Gastroesophageal sphincter (tissue), 4 donors: ENCODE results near the gene TTLL5. TPM values are rescaled to one million over a fixed set of nuclear protein-coding genes. Genes with fewer than 3 reads are reported as not detected.

Experiments
- ATAC-seq: fragments of 150-250 bp; one replicate; pipeline ENCODE4 v1.9.1; 2016; ENCODE audit warnings: mild to moderate bottlenecking, moderate library complexity
- H3K27ac ChIP-seq, 4 donors: fragments of 200-600 bp; sonication (generic) in 3 of 4; 1 replicate in 3 of 4; 2 replicates in 1 of 4; pipeline ENCODE4 v1.5.1; 2016 to 2019
- H3K27me3 ChIP-seq: fragments of 200-600 bp; sonication (generic); one replicate; pipeline ENCODE4 v1.5.1; 2019
- H3K36me3 ChIP-seq, 2 donors: fragments of 200-600 bp; sonication (generic); one replicate each; pipeline ENCODE4 v1.5.1; 2019; ENCODE audit warnings: control low read depth in 1 of 2
- H3K4me1 ChIP-seq, 3 donors: fragments of 200-600 bp; sonication (generic); 1 replicate in 2 of 3; 2 replicates in 1 of 3; pipeline ENCODE4 v1.5.1; 2016 to 2019; ENCODE audit warnings: control low read depth in 2 of 3
- H3K4me3 ChIP-seq, 2 donors: fragments of 200-600 bp; sonication (generic); one replicate each; pipeline ENCODE4 v1.5.1; 2019; ENCODE audit warnings: mild to moderate bottlenecking in 1 of 2, moderate library complexity in 1 of 2
- H3K9me3 ChIP-seq, 3 donors: fragments of 200-600 bp; sonication (generic); one replicate each; pipeline ENCODE4 v1.5.1; 2017 to 2019; ENCODE audit warnings: control low read depth in 2 of 3
- CTCF ChIP-seq, 4 experiments: fragments of 200-600 bp in 2 of 4; fragments of 450-650 bp in 2 of 4; sonication (generic) in 1 of 4; IDR thresholded peaks; one replicate each; pipeline ENCODE4 v1.5.1; 2017 to 2019; ENCODE audit warnings: antibody characterized with exemption in 4 of 4, mild to moderate bottlenecking in 2 of 4, moderate library complexity in 2 of 4
- EP300 ChIP-seq: sonication (generic); formaldehyde crosslinking; IDR thresholded peaks from one replicate; pipeline ENCODE4 v1.6.1; 2017; ENCODE audit warnings: antibody characterized with exemption, mild to moderate bottlenecking
- POLR2A ChIP-seq, 2 donors: fragments of 450-650 bp; IDR thresholded peaks; one replicate each; pipeline ENCODE4 v1.6.1; 2017; ENCODE audit warnings: antibody characterized with exemption in 2 of 2, mild to moderate bottlenecking in 2 of 2, moderate library complexity in 1 of 2
- POLR2AphosphoS5 ChIP-seq: sonication (generic); formaldehyde crosslinking; IDR thresholded peaks from one replicate; pipeline ENCODE4 v1.6.1; 2017; ENCODE audit warnings: antibody characterized with exemption
- WGBS, 2 donors: methylation state at CpG; one replicate each; pipeline ENCODE4 v1.1.5; 2018; ENCODE audit warnings: low coverage in 1 of 2; 5-methylcytosine and 5-hydroxymethylcytosine counted together
- total RNA-seq, 4 donors: library from RNA; depleted of rRNA; stranded (reverse); fragments of >200 nt; gene quantifications; one replicate each; pipeline ENCODE4 v1.1.0, GENCODE V29; 2016

The TTLL5 gene
- total RNA-seq, 4 donors from 2014 or later = 18.1 to 30.0 (median 22.1) TPM

DNA sequence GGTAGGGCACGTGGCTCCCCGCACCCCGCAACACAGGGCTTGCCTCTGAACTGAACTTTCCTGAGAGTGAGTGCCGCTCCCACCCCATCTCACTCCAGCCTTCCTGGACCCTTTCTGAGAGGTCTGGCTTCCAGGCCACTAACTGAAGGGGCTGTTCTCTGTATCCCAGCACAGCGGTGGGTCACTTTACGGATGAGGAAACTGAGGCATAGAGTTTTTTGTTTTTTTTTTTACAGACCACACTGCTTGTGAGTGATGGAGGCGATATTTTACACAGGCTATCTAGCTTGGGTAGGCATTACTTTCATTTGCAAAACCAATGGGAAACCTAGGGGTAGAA, 321.9 kb downstream of the TTLL5 start:
- Histone ChIP-seq H3K9me3 (no peaks in the 10 kb centered on the region), H3K4me3 (peak overlapping the region; percentile 74 to 76), H3K36me3 (no peaks in the 10 kb centered on the region), H3K27me3 (no peaks in the 10 kb centered on the region), H3K4me1 (peaks cover 4 to 77% (median 26%) of the 10 kb centered on the region in 3 donors), H3K27ac (peak overlapping the region; percentile 93 to 98 (median 96))
- no peak for ATAC-seq
- WGBS, 2 donors = 35 to 48% methylated on average over 2 to 5 of the region's 7 CpGs
- TF ChIP-seq EP300 (no peak), CTCF (IDR thresholded peaks at IDR 0.05) (no peak), POLR2AphosphoS5 (no peak), POLR2A (IDR thresholded peaks at IDR 0.05) (no peak)

- Histone ChIP-seq H3K27ac (peak overlapping the region in 3 of 4 donors; percentile 93 to 98 (median 97)), H3K4me1 (peaks cover 4 to 75% (median 20%) of the 10 kb centered on the region in 3 donors), H3K4me3 (no peak overlapping the region), H3K36me3 (peaks cover 0 to 12% of the 10 kb centered on the region in 2 donors), H3K27me3 (no peaks in the 10 kb centered on the region), H3K9me3 (no peaks in the 10 kb centered on the region)
- 35 to 71% methylated on average over 1 to 2 of the region's 2 CpGs for WGBS, 2 donors
- no peak for ATAC-seq
- TF ChIP-seq POLR2A (IDR thresholded peaks at IDR 0.05) (no peak), EP300 (no peak), POLR2AphosphoS5 (no peak)
Measured at GRCh38 chr14:75984674-75985073, 323.6 kb downstream of the TTLL5 start.

DNA sequence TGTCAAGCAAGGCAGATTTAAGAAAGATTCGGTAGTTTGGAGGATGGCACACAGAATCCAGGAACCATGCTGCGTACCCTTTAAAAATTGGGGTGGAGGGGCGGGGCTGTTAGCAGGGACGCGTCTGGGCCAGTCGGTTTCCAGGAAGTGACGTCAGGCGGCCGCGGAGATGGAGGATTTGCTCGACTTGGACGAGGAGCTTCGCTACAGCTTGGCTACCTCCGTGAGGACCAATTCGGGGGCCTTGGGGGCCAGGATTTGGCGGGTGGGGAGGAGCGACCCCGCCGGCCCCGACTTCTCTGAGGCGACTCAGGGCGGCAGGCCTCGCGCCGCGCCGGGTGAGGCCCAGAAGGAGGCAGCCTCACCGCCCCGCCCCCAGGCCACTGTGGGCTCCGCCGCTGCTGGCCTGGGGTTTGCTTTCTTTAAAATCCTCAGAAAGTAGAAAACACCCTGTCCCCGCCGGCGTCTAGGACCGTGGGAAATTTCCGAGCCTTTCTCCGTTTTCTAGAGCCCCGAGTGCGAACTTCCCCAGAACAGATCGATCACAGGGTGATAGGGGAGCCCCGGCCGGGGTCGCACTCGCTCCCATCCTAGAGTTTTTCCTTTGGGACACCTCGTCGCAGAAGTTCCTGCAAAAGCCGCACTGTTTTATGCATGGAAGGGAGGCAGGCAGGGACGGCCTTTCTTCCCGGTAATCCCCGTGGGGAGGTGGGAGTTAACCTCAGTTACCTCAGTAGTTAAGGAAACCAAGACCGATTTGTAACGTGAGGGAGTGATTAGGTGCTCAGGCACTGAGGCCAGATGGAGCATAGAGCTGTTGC, 324.8 kb downstream of the TTLL5 start, which contains the start of gene IFT43:
IFT43 (plus strand) TSS at position 146 of the 821 bp plus-strand sequence; CDS start at position 170, 24 bp downstream.
- Histone ChIP-seq H3K4me1 (peaks cover 4 to 70% (median 14%) of the 10 kb centered on the region in 3 donors), H3K36me3 (peaks cover 0 to 24% of the 10 kb centered on the region in 2 donors), H3K27ac (peak within 1 kb of the TSS; percentile 89 to 98 (median 95)), H3K27me3 (no peaks in the 10 kb centered on the region), H3K9me3 (no peaks in the 10 kb centered on the region), H3K4me3 (peak within 1 kb of the TSS; percentile 94 to 98)
- 1% methylated on average over 13 of the region's 52 CpGs for WGBS, 2 donors
- TF ChIP-seq POLR2A (IDR thresholded peaks at IDR 0.05) (peak in 1 of 2 donors; percentile 38), POLR2AphosphoS5 (peak; percentile 82), EP300 (no peak), CTCF (IDR thresholded peaks at IDR 0.05) (peak in 2 of 4 experiments; percentile 18 to 19)
- peak; percentile 60 for ATAC-seq

- Histone ChIP-seq H3K27me3 (no peaks in the 10 kb centered on the region), H3K27ac (peak overlapping the region in 3 of 4 donors; percentile 93 to 98 (median 97)), H3K4me3 (peak overlapping the region; percentile 94 to 98), H3K36me3 (peaks cover 0 to 25% of the 10 kb centered on the region in 2 donors), H3K9me3 (no peaks in the 10 kb centered on the region), H3K4me1 (peaks cover 4 to 70% (median 12%) of the 10 kb centered on the region in 3 donors)
- no peak for ATAC-seq
- TF ChIP-seq POLR2A (IDR thresholded peaks at IDR 0.05) = no peak
- TF ChIP-seq EP300 = no peak
- TF ChIP-seq POLR2AphosphoS5 = no peak
- no peak for TF ChIP-seq CTCF (IDR thresholded peaks at IDR 0.05)
- 0 to 19% methylated on average over 5 to 6 of the region's 6 CpGs for WGBS, 2 donors
Measured at GRCh38 chr14:75986439-75986765, 325.4 kb downstream of the TTLL5 start.

- no peaks in the 10 kb centered on the region for H3K27me3 ChIP-seq
- peak overlapping the region in 3 of 4 donors; percentile 64 to 84 (median 68) for H3K27ac ChIP-seq
- H3K36me3 ChIP-seq = peaks cover 0 to 26% of the 10 kb centered on the region in 2 donors
- peaks cover 4 to 77% (median 12%) of the 10 kb centered on the region in 3 donors for H3K4me1 ChIP-seq
- no peak overlapping the region for H3K4me3 ChIP-seq
- no peak for TF ChIP-seq EP300
- no peak for TF ChIP-seq CTCF (IDR thresholded peaks at IDR 0.05)
- TF ChIP-seq POLR2A (IDR thresholded peaks at IDR 0.05) = no peak
- TF ChIP-seq POLR2AphosphoS5 = no peak
- no peak for ATAC-seq
- H3K9me3 ChIP-seq = no peaks in the 10 kb centered on the region
- 48 to 79% methylated on average over 2 to 3 of the region's 3 CpGs for WGBS, 2 donors
Measured at GRCh38 chr14:75987201-75987970, 326.3 kb downstream of the TTLL5 start.
